Transverse colon (tissue), 4 donors: ENCODE data around the gene MEDAG. TPM values are rescaled to one million over a fixed set of nuclear protein-coding genes. Genes with fewer than 3 reads are reported as not detected.

Experiments
- DNase-seq: peaks from one replicate; pipeline ENCODE4 v3.0.0-alpha.2; 2019
- H3K27ac ChIP-seq, 4 donors: fragments of 200-600 bp; sonication (generic); 2 replicates each; pipeline ENCODE4 v1.5.1; 2016 to 2018; ENCODE audit warnings: inconsistent platforms in 4 of 4
- H3K27me3 ChIP-seq: fragments of 200-600 bp; sonication (generic); 2 replicates; pipeline ENCODE4 v1.5.1; 2017; ENCODE audit warnings: inconsistent platforms
- H3K36me3 ChIP-seq, 4 donors: fragments of 200-600 bp; sonication (generic); 2 replicates each; pipeline ENCODE4 v1.5.1; 2017 to 2019; ENCODE audit warnings: inconsistent platforms in 4 of 4
- H3K4me1 ChIP-seq, 4 donors: fragments of 200-600 bp; sonication (generic); 2 replicates each; pipeline ENCODE4 v1.5.1; 2017 to 2020; ENCODE audit warnings: inconsistent platforms in 4 of 4
- H3K4me3 ChIP-seq, 4 donors: fragments of 200-600 bp; sonication (generic); 1 replicate in 1 of 4; 2 replicates in 3 of 4; pipeline versions ENCODE4 v1.5.1 to v1.6.1; 2017 to 2019; ENCODE audit warnings: inconsistent platforms in 4 of 4
- H3K9me3 ChIP-seq, 2 donors: fragments of 200-600 bp; sonication (generic); 2 replicates each; pipeline ENCODE4 v1.5.1; 2017 to 2019; ENCODE audit warnings: inconsistent platforms in 2 of 2
- CTCF ChIP-seq, 5 experiments: fragments of 200-600 bp in 3 of 5; fragments of 450-650 bp in 2 of 5; sonication (generic) in 3 of 5; IDR thresholded peaks; 1 replicate in 2 of 5; 2 replicates in 3 of 5; pipeline ENCODE4 v1.5.1; 2016 to 2017; ENCODE audit warnings: antibody characterized with exemption in 5 of 5, inconsistent platforms in 3 of 5, mild to moderate bottlenecking in 2 of 5, moderate library complexity in 1 of 5
- EP300 ChIP-seq: sonication (generic); formaldehyde crosslinking; IDR thresholded peaks from one replicate; pipeline ENCODE4 v1.6.1; 2017; ENCODE audit warnings: antibody characterized with exemption, low read depth
- POLR2A ChIP-seq: fragments of 450-650 bp; IDR thresholded peaks from one replicate; pipeline ENCODE4 v1.6.1; 2016; ENCODE audit warnings: antibody characterized with exemption, mild to moderate bottlenecking, moderate library complexity
- POLR2AphosphoS5 ChIP-seq, 3 donors: sonication (generic); formaldehyde crosslinking; IDR thresholded peaks; one replicate each; pipeline ENCODE4 v1.6.1; 2016; ENCODE audit warnings: antibody characterized with exemption in 3 of 3
- WGBS, 2 donors: methylation state at CpG; one replicate each; pipeline ENCODE4 v1.1.5; 2018; ENCODE audit warnings: low coverage in 1 of 2; 5-methylcytosine and 5-hydroxymethylcytosine counted together
- in situ Hi-C, 4 donors: fragments of 200-750 bp; cut with MboI; loops; one replicate each; pipeline versions ENCODE4 v1.15.0 to v1.15.1; 2017; ENCODE audit warnings: low sequenced_read_pairs in 3 of 4, low pct_ligation_motif_present in 1 of 4, low pct_unique_long_range_greater_than_20kb in 1 of 4
- intact Hi-C: fragments of 100-400 bp; cut with DNase I; formaldehyde crosslinking; loops from one replicate; pipeline ENCODE4 v1.15.1; 2023; ENCODE audit warnings: low total_unique reads
- total RNA-seq, 4 donors: library from RNA; depleted of rRNA; stranded (reverse); fragments of >200 nt; gene quantifications; one replicate each; pipeline ENCODE4 v1.1.0, GENCODE V29; 2016

The MEDAG gene
- total RNA-seq, 4 donors from 2014 or later, result 5.4 to 30.8 (median 10.0) TPM

DNA sequence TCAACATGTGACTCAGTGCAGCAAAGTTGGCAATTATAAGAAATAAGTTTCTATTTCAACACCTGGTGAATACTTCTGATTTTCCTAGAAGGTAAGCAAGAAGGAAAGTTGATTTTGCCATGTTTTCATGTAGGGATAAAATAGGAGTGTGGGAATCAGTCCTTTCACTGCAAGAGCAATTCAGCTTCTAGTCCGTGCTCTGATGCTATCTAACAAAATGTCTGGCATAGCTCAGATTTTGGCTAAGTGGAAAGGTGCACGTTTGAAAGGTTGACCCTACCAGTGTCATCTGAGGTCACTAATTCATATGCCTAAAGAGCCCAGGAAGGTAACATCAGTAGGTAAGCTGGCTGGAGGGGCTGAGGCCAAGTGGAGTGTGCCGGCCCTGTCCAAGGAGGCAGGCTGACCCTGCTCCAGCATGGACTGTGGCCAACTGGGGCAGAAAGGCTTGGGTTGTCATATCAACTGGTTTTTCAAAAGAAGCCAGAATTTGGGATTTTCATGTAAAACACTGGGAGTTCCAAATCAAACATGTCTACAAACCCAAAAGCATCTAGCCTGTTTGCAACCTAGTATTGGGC, 38.9 kb upstream of the MEDAG start:
- peaks cover 9 to 39% (median 16%) of the 10 kb centered on the region in 4 donors for H3K4me1 ChIP-seq
- H3K9me3 ChIP-seq, result no peaks in the 10 kb centered on the region
- no peaks in the 10 kb centered on the region for H3K27me3 ChIP-seq
- no peak for DNase-seq
- H3K27ac ChIP-seq, result no peak overlapping the region
- H3K36me3 ChIP-seq, result no peaks in the 10 kb centered on the region
- TF ChIP-seq POLR2AphosphoS5 (IDR thresholded peaks at IDR 0.05) (no peak), POLR2A (no peak), CTCF (IDR thresholded peaks at IDR 0.05) (no peak), EP300 (no peak)
- intact Hi-C loops (no loop called here), in situ Hi-C loops (no loop called here)
- no peak overlapping the region for H3K4me3 ChIP-seq
- WGBS, 2 donors, result 86% methylated on average over 3 of the region's 3 CpGs; no CpG with 5 or more reads in 1 of the 2 donors

DNA sequence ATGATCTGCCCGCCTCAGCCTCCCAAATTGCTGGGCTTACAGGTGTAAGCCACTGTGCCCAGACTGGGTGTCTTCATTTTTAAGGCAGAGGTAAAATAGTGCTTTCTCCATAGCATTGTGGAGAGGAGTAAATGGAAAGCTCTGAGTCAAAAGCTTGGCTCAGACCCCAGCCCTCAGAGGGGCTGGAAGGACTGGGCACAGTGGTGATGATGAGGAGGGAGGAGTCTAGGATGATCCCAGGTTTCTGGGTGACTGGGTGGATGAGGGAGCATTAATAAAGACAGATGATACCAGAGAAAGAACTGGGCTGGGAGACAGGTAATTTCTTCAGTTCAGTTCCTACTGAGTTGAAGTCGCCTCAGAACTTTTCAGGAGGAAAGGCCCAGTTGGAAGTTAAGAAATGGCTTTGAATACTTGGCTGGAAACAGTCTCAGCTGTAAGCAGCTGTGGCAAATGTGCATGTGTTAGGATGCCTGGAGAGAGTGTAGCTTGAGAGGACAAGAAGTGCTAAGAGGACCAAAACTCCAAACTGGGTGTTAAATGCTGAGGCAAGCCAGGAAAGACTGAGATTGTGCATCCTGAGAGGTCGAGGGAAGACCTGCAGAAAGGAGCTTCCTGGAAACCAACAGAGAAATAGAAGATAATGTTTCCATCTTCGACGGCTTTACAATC, 37.1 kb upstream of the MEDAG start:
- in situ Hi-C loops (no loop called here), intact Hi-C loops (no loop called here)
- peak overlapping the region; percentile 73 to 81 (median 80) for H3K27ac ChIP-seq

DNA sequence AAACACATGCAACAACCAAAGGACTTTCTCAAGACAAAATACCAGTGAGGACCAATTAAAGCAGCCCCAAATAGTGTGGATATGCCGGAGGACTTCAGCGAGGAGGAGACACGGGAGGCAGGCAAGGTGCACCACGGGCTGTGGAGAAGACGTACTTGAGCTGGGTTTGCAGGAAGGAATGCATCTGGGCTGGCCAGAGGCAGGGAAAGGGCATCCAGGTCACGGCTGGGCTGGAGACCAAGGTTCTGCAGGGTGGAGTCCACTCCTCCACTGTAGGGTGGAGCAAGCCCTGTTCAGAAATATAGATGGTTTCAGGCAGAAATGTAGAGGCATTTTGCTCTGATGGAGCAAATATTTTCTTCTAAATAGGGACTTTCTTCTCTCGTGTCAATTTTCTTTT, 36.6 kb upstream of the MEDAG start:
- WGBS, 2 donors, result 67 to 73% methylated on average over 7 of the region's 7 CpGs

More for the DNA sequence above, 37.1 kb upstream of the MEDAG start:
- H3K27me3 ChIP-seq, result no peaks in the 10 kb centered on the region
- no peaks in the 10 kb centered on the region for H3K36me3 ChIP-seq
- H3K4me3 ChIP-seq, result no peak overlapping the region
- H3K4me1 ChIP-seq, result peaks cover 14 to 41% (median 16%) of the 10 kb centered on the region in 4 donors
- 62 to 79% methylated on average over 3 to 5 of the region's 5 CpGs for WGBS, 2 donors
- no peaks in the 10 kb centered on the region for H3K9me3 ChIP-seq
- TF ChIP-seq POLR2AphosphoS5 (IDR thresholded peaks at IDR 0.05) (peak in 1 of 3 donors; percentile 20), EP300 (no peak), POLR2A (no peak)
- no peak for DNase-seq

DNA sequence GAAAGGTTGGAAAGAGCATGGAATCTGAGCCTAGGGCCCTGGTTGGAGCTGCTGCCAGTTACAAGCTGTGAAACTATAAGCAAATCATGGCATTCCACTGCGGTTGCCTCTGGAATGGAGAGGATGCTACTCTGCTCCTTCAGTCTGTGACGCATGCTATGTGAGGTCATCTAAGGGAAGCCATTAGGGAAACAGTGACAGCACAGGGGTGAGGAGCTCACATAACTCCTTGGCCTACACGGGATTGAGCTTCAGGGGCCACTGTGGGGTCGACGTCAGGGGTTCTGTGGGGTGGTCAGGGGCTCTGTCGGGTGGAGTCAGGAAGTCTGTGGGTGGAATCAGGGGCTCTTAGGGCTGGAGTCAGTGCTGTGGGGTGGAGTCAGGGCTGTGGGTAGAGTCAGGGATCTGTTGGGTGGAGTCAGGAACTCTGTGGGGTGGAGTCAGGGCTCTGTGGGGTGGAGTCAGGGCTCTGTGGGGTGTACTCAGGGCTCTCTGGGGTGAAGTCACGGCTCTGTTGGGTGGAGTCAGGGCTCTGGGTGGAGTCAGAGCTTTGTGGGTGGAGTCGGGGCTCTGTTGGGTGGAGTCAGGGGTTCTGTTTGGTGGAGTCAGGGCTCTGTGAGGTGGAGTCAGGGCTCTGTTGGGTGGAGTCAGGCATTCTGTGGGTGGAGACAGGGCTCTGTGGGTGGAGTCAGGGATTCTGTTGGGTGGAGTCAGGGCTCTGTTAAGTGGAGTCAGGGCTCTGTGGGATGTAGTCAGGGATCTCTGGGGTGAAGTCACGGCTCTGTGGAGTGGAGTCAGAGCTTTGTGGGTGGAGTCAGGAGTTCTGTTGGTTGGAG, 35.8 kb upstream of the MEDAG start:
- no peaks in the 10 kb centered on the region for H3K36me3 ChIP-seq
- in situ Hi-C loops (no loop called here), intact Hi-C loops (no loop called here)
- H3K9me3 ChIP-seq, result no peaks in the 10 kb centered on the region
- TF ChIP-seq POLR2AphosphoS5 (IDR thresholded peaks at IDR 0.05) (peak in 1 of 3 donors; percentile 42), POLR2A (no peak)
- H3K27me3 ChIP-seq, result no peaks in the 10 kb centered on the region
- H3K4me1 ChIP-seq, result peaks cover 7 to 27% (median 12%) of the 10 kb centered on the region in 4 donors
- WGBS, 2 donors, result 60 to 69% methylated on average over 1 to 9 of the region's 9 CpGs
- DNase-seq, result peak; percentile 55
- no peak overlapping the region for H3K4me3 ChIP-seq
- peak overlapping the region; percentile 73 to 81 (median 80) for H3K27ac ChIP-seq

More for the DNA sequence above, 36.6 kb upstream of the MEDAG start:
- Histone ChIP-seq H3K27ac (peak overlapping the region; percentile 73 to 81 (median 80)), H3K9me3 (no peaks in the 10 kb centered on the region), H3K36me3 (no peaks in the 10 kb centered on the region), H3K27me3 (no peaks in the 10 kb centered on the region), H3K4me1 (peaks cover 12 to 35% (median 15%) of the 10 kb centered on the region in 4 donors), H3K4me3 (no peak overlapping the region)
- in situ Hi-C loops, result no loop called here
- intact Hi-C loops, result no loop called here
- DNase-seq, result no peak
- TF ChIP-seq POLR2AphosphoS5 (IDR thresholded peaks at IDR 0.05) (no peak), EP300 (no peak), POLR2A (no peak), CTCF (IDR thresholded peaks at IDR 0.05) (no peak)
